ENCODE measurements around the gene POLD2. TPM values are rescaled to one million over a fixed set of nuclear protein-coding genes. Genes with fewer than 3 reads are reported as not detected.

The POLD2 gene
- total RNA-seq, 1 experiment from 2014 or later: 149 TPM

GRCh38 chr7:44082541-44083207 lies 40.7 kb downstream of the POLD2 start:
- peak; percentile 99 for DNase-seq (ENCODE audit: low spot score)

- no peak for DNase-seq (ENCODE audit: low spot score)
Observed at GRCh38 chr7:44081266-44081748, 42.0 kb downstream of the POLD2 start.

- no peak for DNase-seq (ENCODE audit: low spot score)
Observed at GRCh38 chr7:44080686-44081265, 42.6 kb downstream of the POLD2 start.

GRCh38 chr7:44080118-44080517 lies 43.2 kb downstream of the POLD2 start:
- DNase-seq (ENCODE audit: low spot score): no peak

- no peak for DNase-seq (ENCODE audit: low spot score)
Observed at GRCh38 chr7:44079331-44080021, 43.9 kb downstream of the POLD2 start.

- no peak for DNase-seq (ENCODE audit: low spot score)
Observed at GRCh38 chr7:44078521-44078920, 44.8 kb downstream of the POLD2 start.

- no peak for DNase-seq (ENCODE audit: low spot score)
Observed at GRCh38 chr7:44077681-44078091, 45.7 kb downstream of the POLD2 start.

- DNase-seq (ENCODE audit: low spot score): no peak
Observed at GRCh38 chr7:44077061-44077460, 46.3 kb downstream of the POLD2 start.

- no peak for DNase-seq (ENCODE audit: low spot score)
Observed at GRCh38 chr7:44076101-44076895, 47.0 kb downstream of the POLD2 start.

GRCh38 chr7:44075296-44076075 lies 47.9 kb downstream of the POLD2 start:
- no peak for DNase-seq (ENCODE audit: low spot score)

GRCh38 chr7:44074349-44074695 lies 49.0 kb downstream of the POLD2 start:
- DNase-seq (ENCODE audit: low spot score): no peak

GRCh38 chr7:44073664-44074348 lies 49.5 kb downstream of the POLD2 start:
- DNase-seq (ENCODE audit: low spot score): peak; percentile 89

- peak; percentile 91 for DNase-seq (ENCODE audit: low spot score)
Observed at GRCh38 chr7:44072364-44073231, 50.8 kb downstream of the POLD2 start.

- DNase-seq (ENCODE audit: low spot score): no peak
Observed at GRCh38 chr7:44071726-44072363, 51.5 kb downstream of the POLD2 start.

GRCh38 chr7:44068054-44068453 lies 55.3 kb downstream of the POLD2 start:
- no peak for DNase-seq (ENCODE audit: low spot score)

- DNase-seq (ENCODE audit: low spot score): no peak
Observed at GRCh38 chr7:44067064-44067951, 56.0 kb downstream of the POLD2 start.

GRCh38 chr7:44066494-44067063 lies 56.8 kb downstream of the POLD2 start:
- no peak for DNase-seq (ENCODE audit: low spot score)

- no peak for DNase-seq (ENCODE audit: low spot score)
Observed at GRCh38 chr7:44066111-44066460, 57.3 kb downstream of the POLD2 start.
